AG04450 (cell line): ENCODE data around the gene PFKP. TPM values are rescaled to one million over a fixed set of nuclear protein-coding genes. Genes with fewer than 3 reads are reported as not detected.

Source experiments
- CTCF ChIA-PET: fragments of 300-600, 350-600 bp; formaldehyde crosslinking; extraction: SDS; loops from one replicate; lab custom pipeline; 2022; ENCODE audit warnings: antibody characterized with exemption, inconsistent platforms; lab: Charles Lee
- POLR2A ChIA-PET: fragments of 350-600 bp; formaldehyde crosslinking; extraction: SDS; loops from one replicate; lab custom pipeline; 2021; ENCODE audit warnings: antibody characterized with exemption, inconsistent platforms; lab: Yijun Ruan, JAX
- DNase-seq: peaks from one replicate; pipeline ENCODE4 v3.0.0-alpha.2; 2011; ENCODE audit warnings: low read depth, low spot score
- H3K27ac ChIP-seq: one replicate; pipeline ENCODE4 v1.5.1; 2012; ENCODE audit warnings: low read depth, low read length, control low read depth
- H3K27me3 ChIP-seq: one replicate; pipeline ENCODE4 v1.6.0; 2012; ENCODE audit warnings: low read length; ENCODE audit not compliant: control insufficient read depth, insufficient read depth
- H3K4me3 ChIP-seq: 2 replicates; pipeline ENCODE4 v1.5.1; 2011; ENCODE audit warnings: mild to moderate bottlenecking, low read depth, low read length, control low read depth
- H3K9me3 ChIP-seq: 2 replicates; pipeline ENCODE4 v1.5.1; 2012; ENCODE audit warnings: low read length; ENCODE audit not compliant: control insufficient read depth, insufficient read depth
- polyA plus RNA-seq: library from polyadenylated mRNA; depleted of rRNA; stranded (reverse); fragments of >200 nt; gene quantifications from 2 replicates; pipeline ENCODE4 v1.2.3, GENCODE V29; 2011
- TF ChIP-seq, protein P1 (sequence below): IDR thresholded peaks from 2 replicates; pipeline ENCODE4 v1.5.1; 2011; ENCODE audit warnings: low read depth, low read length, control low read depth, inconsistent platforms

The PFKP gene
- polyA plus RNA-seq, 1 experiment, result 122 TPM

DNA sequence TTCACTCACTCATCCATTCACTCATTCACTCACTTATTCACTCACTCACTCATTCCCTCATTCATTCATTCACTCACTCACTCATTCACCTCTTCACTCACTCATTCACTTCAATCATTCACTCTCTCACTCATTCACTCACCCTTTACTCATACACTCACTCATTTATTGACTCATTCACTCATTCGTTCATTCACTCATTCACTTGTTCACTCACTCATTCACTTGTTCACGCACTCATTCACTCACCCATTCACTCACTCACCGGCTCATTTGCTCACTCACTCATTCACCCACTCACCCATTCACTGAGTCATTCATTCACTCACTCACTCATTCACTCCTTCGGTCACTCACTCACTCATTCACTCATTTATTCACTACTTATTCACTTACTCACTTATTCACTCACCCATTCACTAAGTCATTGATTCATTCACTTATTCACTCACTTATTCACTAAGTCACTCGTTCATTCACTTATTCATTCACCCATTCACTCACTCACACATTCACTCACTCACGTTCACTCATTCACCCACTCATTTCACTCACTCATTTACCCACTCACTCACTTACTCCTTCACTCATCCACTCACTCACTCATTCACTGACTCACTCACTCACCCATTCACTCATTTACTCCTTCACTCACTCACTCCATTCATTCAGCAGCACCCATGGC, 4.7 kb upstream of the PFKP start:
- no peak for DNase-seq
- CTCF ChIA-PET, result no interaction called here

DNA sequence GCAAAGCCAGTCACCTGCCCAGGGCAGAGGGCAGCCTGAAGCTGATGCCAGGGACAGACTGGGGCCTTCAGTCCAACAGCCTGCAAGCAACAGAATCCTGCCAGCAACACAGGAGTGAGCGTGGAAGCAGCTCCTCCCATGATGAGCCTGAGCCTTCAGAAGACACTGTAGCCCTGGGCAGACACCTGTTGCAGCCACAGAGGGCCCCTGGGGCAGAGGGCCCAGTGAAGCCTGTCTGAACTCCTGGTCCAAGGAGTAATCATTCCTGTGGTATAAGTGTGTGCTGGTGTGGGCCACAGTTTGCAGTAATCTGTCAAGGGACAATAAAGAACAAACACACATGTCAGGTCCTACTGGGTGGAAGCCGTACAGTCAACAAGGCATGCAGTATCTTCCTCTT, 2.9 kb upstream of the PFKP start:
- no peak overlapping the region for H3K27ac ChIP-seq
- no peak for DNase-seq
- no peak overlapping the region for H3K4me3 ChIP-seq
- peaks cover 4% of the 10 kb centered on the region for H3K27me3 ChIP-seq
- ChIA-PET POLR2A (no interaction called here), CTCF (interaction anchor here (1.7 kb wide), 1 partner anchor 21 kb away, joined by 6 read pairs; no protein-coding TSS in a partner anchor)
- H3K9me3 ChIP-seq, result peaks cover 4% of the 10 kb centered on the region; the same call in 1 of the 2 replicates
- TF ChIP-seq, protein P1, sequence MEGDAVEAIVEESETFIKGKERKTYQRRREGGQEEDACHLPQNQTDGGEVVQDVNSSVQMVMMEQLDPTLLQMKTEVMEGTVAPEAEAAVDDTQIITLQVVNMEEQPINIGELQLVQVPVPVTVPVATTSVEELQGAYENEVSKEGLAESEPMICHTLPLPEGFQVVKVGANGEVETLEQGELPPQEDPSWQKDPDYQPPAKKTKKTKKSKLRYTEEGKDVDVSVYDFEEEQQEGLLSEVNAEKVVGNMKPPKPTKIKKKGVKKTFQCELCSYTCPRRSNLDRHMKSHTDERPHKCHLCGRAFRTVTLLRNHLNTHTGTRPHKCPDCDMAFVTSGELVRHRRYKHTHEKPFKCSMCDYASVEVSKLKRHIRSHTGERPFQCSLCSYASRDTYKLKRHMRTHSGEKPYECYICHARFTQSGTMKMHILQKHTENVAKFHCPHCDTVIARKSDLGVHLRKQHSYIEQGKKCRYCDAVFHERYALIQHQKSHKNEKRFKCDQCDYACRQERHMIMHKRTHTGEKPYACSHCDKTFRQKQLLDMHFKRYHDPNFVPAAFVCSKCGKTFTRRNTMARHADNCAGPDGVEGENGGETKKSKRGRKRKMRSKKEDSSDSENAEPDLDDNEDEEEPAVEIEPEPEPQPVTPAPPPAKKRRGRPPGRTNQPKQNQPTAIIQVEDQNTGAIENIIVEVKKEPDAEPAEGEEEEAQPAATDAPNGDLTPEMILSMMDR, result no peak

More for the DNA sequence above, 4.7 kb upstream of the PFKP start:
- POLR2A ChIA-PET, result no interaction called here
- no peak overlapping the region for H3K4me3 ChIP-seq
- peaks cover 4% of the 10 kb centered on the region for H3K27me3 ChIP-seq
- no peak overlapping the region for H3K27ac ChIP-seq
- TF ChIP-seq, protein P1, result no peak
- H3K9me3 ChIP-seq, result peaks cover 2% of the 10 kb centered on the region; the same call in 1 of the 2 replicates

DNA sequence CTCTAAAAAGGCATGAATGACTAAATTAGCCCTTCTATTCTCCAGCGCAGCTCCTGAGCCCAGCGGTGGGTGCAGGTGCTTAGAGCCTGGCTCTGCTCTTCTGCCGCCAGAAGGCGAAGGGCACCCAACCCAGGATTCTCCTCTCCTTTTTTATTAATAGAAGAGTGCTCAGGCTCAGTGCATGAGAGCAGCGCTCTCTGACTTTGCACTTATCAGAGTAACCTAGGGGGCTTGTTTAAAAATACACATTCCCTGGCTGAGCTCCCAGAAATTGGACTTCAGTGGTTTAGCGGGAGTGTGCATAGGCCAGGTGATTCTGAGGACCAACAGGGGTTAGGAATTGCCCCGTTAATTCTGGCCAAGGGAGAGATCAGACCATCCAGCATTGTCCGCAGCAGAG, 1.7 kb upstream of the PFKP start:
- ChIA-PET CTCF (no interaction called here), POLR2A (no interaction called here)
- H3K4me3 ChIP-seq, result no peak overlapping the region
- no peak for DNase-seq
- TF ChIP-seq, protein P1, result no peak
- H3K27me3 ChIP-seq, result peaks cover 4% of the 10 kb centered on the region
- H3K9me3 ChIP-seq, result peaks cover 4% of the 10 kb centered on the region; the same call in 1 of the 2 replicates
- no peak overlapping the region for H3K27ac ChIP-seq

DNA sequence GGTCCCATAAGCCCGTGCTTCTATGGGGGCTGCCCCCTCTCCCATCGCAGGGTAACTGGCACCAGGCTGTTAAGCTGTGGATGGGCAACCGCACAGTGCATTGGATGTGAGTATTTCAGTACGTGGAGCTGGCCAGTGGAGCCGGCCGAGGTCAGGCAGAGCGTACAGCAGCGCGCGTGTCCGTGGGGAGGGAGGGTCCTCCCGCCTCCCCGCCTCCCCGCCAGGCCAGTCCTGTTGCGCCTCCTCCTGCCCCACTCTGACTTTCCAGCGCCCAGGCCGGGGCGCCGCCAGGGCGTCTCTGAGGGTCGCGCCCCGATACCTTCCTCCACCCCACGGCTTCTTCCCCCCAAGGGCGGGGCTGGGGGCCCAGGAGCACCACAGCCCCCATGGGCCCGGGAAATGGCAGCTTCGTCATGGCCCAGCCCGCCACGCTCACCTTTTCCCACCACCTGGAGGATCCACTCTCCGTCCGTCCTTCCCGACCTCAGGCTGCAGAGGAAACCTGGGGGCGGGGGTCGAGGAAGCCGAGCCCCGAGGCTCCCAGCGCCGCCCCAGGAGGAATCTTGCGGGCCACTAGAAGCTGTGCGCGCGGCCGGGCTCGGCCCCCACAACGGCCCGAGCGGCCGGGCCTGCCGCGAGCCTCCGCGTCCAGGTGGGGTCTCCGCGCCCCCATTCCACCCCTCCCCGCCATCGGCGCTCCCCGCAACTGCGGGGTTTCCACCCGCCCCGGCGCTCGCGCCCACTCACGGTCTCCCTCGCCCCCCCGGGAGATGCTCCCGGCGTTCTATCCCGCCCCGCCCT, 831 bp upstream of the PFKP start:
- H3K4me3 ChIP-seq, result peak overlapping the region; percentile 77

More for the DNA sequence above, 831 bp upstream of the PFKP start:
- TF ChIP-seq, protein P1, result no peak
- H3K27me3 ChIP-seq, result peaks cover 4% of the 10 kb centered on the region
- ChIA-PET CTCF (no interaction called here), POLR2A (no interaction called here)
- no peak overlapping the region for H3K27ac ChIP-seq
- no peak for DNase-seq
- H3K9me3 ChIP-seq, result peaks cover 4% of the 10 kb centered on the region; the same call in 1 of the 2 replicates
